ENCODE data around the gene ZMIZ1.

The ZMIZ1 gene

GRCh38 chr10:79140855-79141254 is 72.1 kb downstream of the ZMIZ1 start:
- FAIRE-seq, result no peak

GRCh38 chr10:79142064-79142491 is 73.3 kb downstream of the ZMIZ1 start:
- no peak for FAIRE-seq

GRCh38 chr10:79142522-79143309 is 74.0 kb downstream of the ZMIZ1 start:
- FAIRE-seq, result no peak

- no peak for FAIRE-seq
Observed at GRCh38 chr10:79143879-79144278, 75.1 kb downstream of the ZMIZ1 start.

- no peak for FAIRE-seq
Observed at GRCh38 chr10:79144351-79145173, 75.8 kb downstream of the ZMIZ1 start.

- no peak for FAIRE-seq
Observed at GRCh38 chr10:79145174-79145483, 76.4 kb downstream of the ZMIZ1 start.

GRCh38 chr10:79145517-79146470 is 77.0 kb downstream of the ZMIZ1 start:
- FAIRE-seq, result no peak

GRCh38 chr10:79146611-79147130 is 77.9 kb downstream of the ZMIZ1 start:
- no peak for FAIRE-seq

- FAIRE-seq, result no peak
Observed at GRCh38 chr10:79147306-79147705, 78.5 kb downstream of the ZMIZ1 start.

GRCh38 chr10:79147796-79148451 is 79.2 kb downstream of the ZMIZ1 start:
- no peak for FAIRE-seq

- no peak for FAIRE-seq
Observed at GRCh38 chr10:79148452-79149344, 79.9 kb downstream of the ZMIZ1 start.

GRCh38 chr10:79149345-79149661 is 80.5 kb downstream of the ZMIZ1 start:
- FAIRE-seq, result no peak

GRCh38 chr10:79149662-79150443 is 81.1 kb downstream of the ZMIZ1 start:
- no peak for FAIRE-seq

GRCh38 chr10:79150444-79150754 is 81.6 kb downstream of the ZMIZ1 start:
- FAIRE-seq, result no peak

GRCh38 chr10:79152423-79152817 is 83.7 kb downstream of the ZMIZ1 start:
- FAIRE-seq, result no peak

GRCh38 chr10:79153745-79154144 is 85.0 kb downstream of the ZMIZ1 start:
- FAIRE-seq, result no peak

GRCh38 chr10:79155301-79156081 is 86.7 kb downstream of the ZMIZ1 start:
- FAIRE-seq, result no peak

- FAIRE-seq, result no peak
Observed at GRCh38 chr10:79156334-79157274, 87.8 kb downstream of the ZMIZ1 start.

GRCh38 chr10:79158004-79158340 is 89.2 kb downstream of the ZMIZ1 start:
- no peak for FAIRE-seq
